HG02798 (cell line): Measurements from ENCODE around the gene MEF2C.
A peak's percentile ranks its signal among the peaks of the same experiment; 100 is the strongest.

Source experiments
- ATAC-seq: cut with Tn5 transposase; IDR thresholded peaks from one replicate; pipeline ENCODE4 v1.9.1; 2021; ENCODE audit warnings: mild to moderate bottlenecking; ENCODE audit not compliant: unreplicated experiment, poor library complexity

The MEF2C gene

GRCh38 chr5:88889189-88890069, 6.4 kb upstream of the MEF2C start:
- ATAC-seq = peak; percentile 40

- ATAC-seq = no peak
These were observed 5.8 kb upstream of the MEF2C start for GRCh38 chr5:88888848-88889188.

GRCh38 chr5:88888291-88888690, 5.3 kb upstream of the MEF2C start:
- no peak for ATAC-seq

GRCh38 chr5:88887342-88887741, 4.4 kb upstream of the MEF2C start:
- no peak for ATAC-seq

GRCh38 chr5:88886746-88887341, 3.9 kb upstream of the MEF2C start:
- ATAC-seq = peak; percentile 22

- ATAC-seq = no peak
These were observed 3.3 kb upstream of the MEF2C start for GRCh38 chr5:88886252-88886651.

- ATAC-seq = no peak
These were observed 2.0 kb upstream of the MEF2C start for GRCh38 chr5:88885002-88885401.

- no peak for ATAC-seq
These were observed 1.6 kb upstream of the MEF2C start for GRCh38 chr5:88884608-88884877.

GRCh38 chr5:88883836-88884607, 1.0 kb upstream of the MEF2C start:
- peak; percentile 18 for ATAC-seq

GRCh38 chr5:88882276-88883038, 527 bp downstream of the MEF2C start:
- ATAC-seq = no peak

GRCh38 chr5:88881571-88881971, 1.4 kb downstream of the MEF2C start:
- peak; percentile 29 for ATAC-seq

GRCh38 chr5:88880201-88880600, 2.8 kb downstream of the MEF2C start:
- ATAC-seq = no peak

- ATAC-seq = no peak
These were observed 3.3 kb downstream of the MEF2C start for GRCh38 chr5:88879724-88880123.

GRCh38 chr5:88878976-88879375, 4.0 kb downstream of the MEF2C start:
- no peak for ATAC-seq

- no peak for ATAC-seq
These were observed 5.2 kb downstream of the MEF2C start for GRCh38 chr5:88877826-88878225.

GRCh38 chr5:88876714-88877113, 6.3 kb downstream of the MEF2C start:
- ATAC-seq = no peak

GRCh38 chr5:88875341-88876234, 7.4 kb downstream of the MEF2C start:
- peak; percentile 46 for ATAC-seq

- no peak for ATAC-seq
These were observed 9.5 kb downstream of the MEF2C start for GRCh38 chr5:88873447-88873846.

- ATAC-seq = no peak
These were observed 10.0 kb downstream of the MEF2C start for GRCh38 chr5:88872971-88873370.

GRCh38 chr5:88870285-88870684, 12.7 kb downstream of the MEF2C start:
- ATAC-seq = no peak
